Measurements from ENCODE around the gene CTSS. TPM values are rescaled to one million over a fixed set of nuclear protein-coding genes. Genes with fewer than 3 reads are reported as not detected.
"Not testable (repeated sequence)": the region's sequence is repeated elsewhere in the genome, so short reads cannot be mapped to it uniquely, and the experiment has no call there.

Gene CTSS
- total and polyA plus RNA-seq, 7 donors: 2.4 to 14.5 (median 9.7) TPM

DNA sequence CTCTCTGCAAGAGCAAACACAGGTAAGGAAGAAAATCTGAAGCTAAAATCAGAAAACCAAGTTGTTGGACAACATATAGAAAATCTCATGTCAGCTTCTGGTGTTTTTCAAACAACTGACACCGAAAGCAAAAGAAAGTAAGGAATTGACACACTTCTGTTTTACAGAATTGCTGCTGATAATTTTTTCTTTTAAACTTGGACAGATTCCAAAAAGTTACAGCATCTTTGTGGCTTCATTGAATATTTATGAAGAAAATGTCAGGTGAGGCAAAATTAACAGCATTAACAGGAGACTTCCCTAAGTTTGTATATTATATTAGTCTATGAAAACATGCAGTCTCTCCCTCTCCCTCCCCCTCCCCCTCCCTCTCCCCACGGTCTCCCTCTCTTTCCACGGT lies 14.9 kb upstream of the CTSS start:
- intact Hi-C loops (cut with DNase I): no loop called here
- TF ChIP-seq, protein P1, sequence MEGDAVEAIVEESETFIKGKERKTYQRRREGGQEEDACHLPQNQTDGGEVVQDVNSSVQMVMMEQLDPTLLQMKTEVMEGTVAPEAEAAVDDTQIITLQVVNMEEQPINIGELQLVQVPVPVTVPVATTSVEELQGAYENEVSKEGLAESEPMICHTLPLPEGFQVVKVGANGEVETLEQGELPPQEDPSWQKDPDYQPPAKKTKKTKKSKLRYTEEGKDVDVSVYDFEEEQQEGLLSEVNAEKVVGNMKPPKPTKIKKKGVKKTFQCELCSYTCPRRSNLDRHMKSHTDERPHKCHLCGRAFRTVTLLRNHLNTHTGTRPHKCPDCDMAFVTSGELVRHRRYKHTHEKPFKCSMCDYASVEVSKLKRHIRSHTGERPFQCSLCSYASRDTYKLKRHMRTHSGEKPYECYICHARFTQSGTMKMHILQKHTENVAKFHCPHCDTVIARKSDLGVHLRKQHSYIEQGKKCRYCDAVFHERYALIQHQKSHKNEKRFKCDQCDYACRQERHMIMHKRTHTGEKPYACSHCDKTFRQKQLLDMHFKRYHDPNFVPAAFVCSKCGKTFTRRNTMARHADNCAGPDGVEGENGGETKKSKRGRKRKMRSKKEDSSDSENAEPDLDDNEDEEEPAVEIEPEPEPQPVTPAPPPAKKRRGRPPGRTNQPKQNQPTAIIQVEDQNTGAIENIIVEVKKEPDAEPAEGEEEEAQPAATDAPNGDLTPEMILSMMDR (IDR thresholded peaks at IDR 0.05): no peak
- no peaks in the 10 kb centered on the region for H3K27me3 ChIP-seq (ENCODE audit: insufficient read depth in 3 of 3, low read length in 2 of 3)
- no peak overlapping the region for H3K4me3 ChIP-seq
- no peak overlapping the region for H3K27ac ChIP-seq
- H3K36me3 ChIP-seq (ENCODE audit: insufficient read depth in 1 of 2, low read depth in 1 of 2): no peaks in the 10 kb centered on the region
- ATAC-seq (no peak), DNase-seq (no peak)
- no peaks in the 10 kb centered on the region for H3K9me3 ChIP-seq
- H3K4me1 ChIP-seq: no peaks in the 10 kb centered on the region
- 84 to 85% (median 85%) methylated on average over 2 to 3 of the region's 3 CpGs for WGBS, 3 donors

DNA sequence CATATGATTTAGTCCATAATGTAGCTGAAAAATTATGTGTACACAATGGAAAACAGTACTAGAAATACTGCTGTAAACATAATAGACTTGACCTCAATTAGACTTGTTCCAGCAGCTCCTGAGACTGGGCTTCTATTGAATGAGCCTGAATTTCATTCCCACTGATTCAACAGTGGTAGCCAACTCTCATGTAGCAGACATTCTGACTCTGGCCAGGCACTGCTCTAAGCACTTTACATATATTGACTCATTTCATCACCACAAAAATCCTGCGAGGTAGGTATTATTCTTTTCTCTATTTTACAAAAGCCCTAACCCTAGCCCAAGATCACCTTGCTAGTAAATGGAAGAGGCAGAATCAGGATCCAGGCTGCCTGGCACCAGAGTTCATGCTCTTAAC lies 12.8 kb upstream of the CTSS start:
- 93 to 97% (median 96%) methylated on average over 1 of the region's 1 CpG for WGBS, 3 donors
- intact Hi-C loops (cut with DNase I): no loop called here

DNA sequence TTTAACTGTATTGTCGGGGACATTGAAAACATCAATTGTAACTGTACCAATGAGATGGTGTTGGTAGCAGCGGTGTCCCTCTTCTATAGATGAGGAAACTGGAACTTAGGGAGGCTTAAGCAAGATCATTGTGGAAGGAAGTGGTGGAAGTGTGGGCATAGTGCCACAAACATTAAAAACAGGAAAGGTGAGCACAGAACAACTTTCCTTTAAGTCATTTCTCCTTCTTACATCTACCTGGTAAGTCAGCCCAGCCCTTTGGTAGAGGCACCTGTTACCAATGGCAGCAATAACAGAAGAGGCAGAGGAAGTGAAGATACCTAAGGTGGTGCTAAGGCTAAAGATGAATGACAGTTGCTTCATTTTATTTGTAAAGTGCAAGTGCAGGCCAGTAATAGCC lies 12.0 kb upstream of the CTSS start:
- intact Hi-C loops (cut with DNase I): no loop called here
- Histone ChIP-seq H3K4me1 (no peaks in the 10 kb centered on the region), H3K27me3 (ENCODE audit: insufficient read depth in 3 of 3, low read length in 2 of 3) (no peaks in the 10 kb centered on the region), H3K9me3 (no peaks in the 10 kb centered on the region), H3K4me3 (no peak overlapping the region), H3K27ac (no peak overlapping the region), H3K36me3 (ENCODE audit: insufficient read depth in 1 of 2, low read depth in 1 of 2) (no peaks in the 10 kb centered on the region)
- TF ChIP-seq, protein P1 (IDR thresholded peaks at IDR 0.05): no peak
- WGBS, 3 donors: 90 to 91% (median 91%) methylated on average over 2 of the region's 2 CpGs
- ATAC-seq (no peak), DNase-seq (no peak)

More for the DNA sequence above, 12.8 kb upstream of the CTSS start:
- Histone ChIP-seq H3K36me3 (ENCODE audit: insufficient read depth in 1 of 2, low read depth in 1 of 2) (no peaks in the 10 kb centered on the region), H3K27me3 (ENCODE audit: insufficient read depth in 3 of 3, low read length in 2 of 3) (no peaks in the 10 kb centered on the region), H3K4me3 (no peak overlapping the region), H3K27ac (no peak overlapping the region), H3K4me1 (no peaks in the 10 kb centered on the region), H3K9me3 (no peaks in the 10 kb centered on the region)
- ATAC-seq (no peak), DNase-seq (no peak)
- TF ChIP-seq, protein P1 (IDR thresholded peaks at IDR 0.05): no peak

DNA sequence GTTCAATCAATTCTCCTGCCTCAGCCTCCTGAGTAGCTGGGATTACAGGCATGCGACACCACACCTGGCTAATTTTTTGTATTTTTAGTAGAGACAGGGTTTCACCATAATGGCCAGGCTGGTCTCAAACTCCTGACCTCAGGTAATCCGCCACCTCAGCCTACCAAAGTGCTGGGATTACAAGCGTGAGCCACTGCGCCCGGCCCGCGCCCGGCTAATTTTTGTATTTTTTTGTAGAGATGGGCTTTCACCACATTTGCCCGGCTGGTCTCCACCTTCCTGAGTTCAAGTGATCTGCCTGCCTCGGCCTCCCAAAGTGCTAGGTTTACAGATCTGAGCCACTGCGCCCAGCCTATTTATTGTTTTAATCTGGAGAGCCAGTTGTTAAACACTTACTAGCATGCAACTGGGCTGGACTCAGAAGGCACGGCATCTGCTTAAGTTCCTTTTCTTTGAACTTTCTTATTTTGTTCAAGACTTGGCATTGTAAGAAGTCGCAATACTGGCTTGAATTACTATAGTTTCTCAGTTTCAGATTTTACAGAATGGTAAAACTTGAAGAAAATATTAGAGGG lies 10.4 kb upstream of the CTSS start:
- H3K27me3 ChIP-seq (ENCODE audit: insufficient read depth in 3 of 3, low read length in 2 of 3); H3K27ac ChIP-seq; H3K9me3 ChIP-seq; DNase-seq; ATAC-seq; intact Hi-C loops (cut with DNase I); H3K36me3 ChIP-seq (ENCODE audit: insufficient read depth in 1 of 2, low read depth in 1 of 2); H3K4me1 ChIP-seq; H3K4me3 ChIP-seq: not testable (repeated sequence)
- 91 to 93% (median 93%) methylated on average over 13 of the region's 13 CpGs for WGBS, 3 donors

DNA sequence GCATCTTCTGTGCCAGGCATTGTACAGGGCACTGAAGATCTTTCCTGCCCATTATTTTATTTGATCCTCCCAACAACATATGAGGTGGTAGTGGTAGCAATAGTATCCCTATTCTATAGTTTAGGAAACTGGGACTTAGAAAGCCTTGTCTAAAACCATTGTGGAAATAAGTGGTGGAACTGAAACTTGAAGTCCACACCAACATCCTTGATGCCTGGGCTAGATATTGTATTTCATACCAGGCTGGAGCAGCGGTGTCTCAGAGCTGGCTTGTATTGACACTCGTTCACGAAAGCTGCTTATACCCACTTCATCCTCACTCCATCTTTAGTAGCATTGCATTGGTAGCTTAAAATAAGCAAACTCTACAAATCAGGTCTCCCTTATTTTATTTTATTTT lies 9.7 kb upstream of the CTSS start:
- H3K27me3 ChIP-seq (ENCODE audit: insufficient read depth in 3 of 3, low read length in 2 of 3): no peaks in the 10 kb centered on the region
- intact Hi-C loops (cut with DNase I): no loop called here
- H3K27ac ChIP-seq: no peak overlapping the region
- WGBS, 3 donors: 76 to 90% (median 81%) methylated on average over 3 of the region's 3 CpGs
- ATAC-seq (no peak), DNase-seq (no peak)
- H3K4me1 ChIP-seq: no peaks in the 10 kb centered on the region
- H3K4me3 ChIP-seq: no peak overlapping the region
- no peaks in the 10 kb centered on the region for H3K36me3 ChIP-seq (ENCODE audit: insufficient read depth in 1 of 2, low read depth in 1 of 2)
- TF ChIP-seq, protein P1 (IDR thresholded peaks at IDR 0.05): no peak
- H3K9me3 ChIP-seq: no peaks in the 10 kb centered on the region

Measured in psoas muscle (tissue), 8 donors.